IPS DF 19.7 (cell line): Measurements from ENCODE around the gene OSR1.
"Not testable (repeated sequence)": the region's sequence is repeated elsewhere in the genome, so short reads cannot be mapped to it uniquely, and the experiment has no call there.

ENCODE experiments used
- DNase-seq: peaks from one replicate; pipeline ENCODE4 v3.0.0-alpha.2; 2013; ENCODE audit warnings: low read depth, low spot score

The OSR1 gene

DNA sequence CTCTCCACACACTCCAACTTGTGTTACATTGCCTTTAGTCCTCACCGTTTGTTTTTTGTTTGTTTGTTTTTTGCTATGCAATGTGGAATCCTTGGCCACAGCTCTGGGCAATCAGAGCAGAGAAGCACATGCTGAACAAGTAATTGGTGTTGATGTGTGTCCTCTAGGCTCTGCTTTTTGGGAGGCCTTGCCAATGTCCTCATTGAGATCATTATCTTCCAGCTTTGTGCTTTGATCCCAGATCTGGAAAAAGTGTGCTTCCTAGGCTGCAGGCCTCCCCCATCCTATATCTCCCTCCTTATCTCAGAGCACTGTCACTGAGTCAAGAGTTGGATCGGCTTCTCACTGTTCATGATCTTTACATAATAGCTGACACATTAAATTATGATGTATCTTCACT lies 25.9 kb downstream of the OSR1 start:
- DNase-seq = no peak

DNA sequence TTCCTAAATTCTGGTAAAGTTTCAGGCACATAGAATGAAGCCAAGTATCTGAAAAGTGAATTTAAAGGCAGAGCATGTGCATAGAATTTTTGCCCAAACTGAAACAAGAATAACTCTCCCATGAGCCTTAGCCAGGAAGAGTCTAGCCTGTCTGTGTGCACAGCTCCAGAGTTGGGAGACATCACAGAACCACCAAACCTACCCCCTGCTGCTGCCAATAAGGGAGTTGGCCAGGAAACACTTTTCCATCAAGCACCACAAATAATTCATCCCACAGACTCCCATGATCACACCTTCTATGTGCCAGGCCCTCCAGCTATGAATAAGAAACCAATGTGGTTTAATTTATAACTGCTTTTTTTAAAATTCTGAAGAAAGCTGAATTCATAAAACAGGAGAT lies 27.0 kb downstream of the OSR1 start:
- DNase-seq = no peak

DNA sequence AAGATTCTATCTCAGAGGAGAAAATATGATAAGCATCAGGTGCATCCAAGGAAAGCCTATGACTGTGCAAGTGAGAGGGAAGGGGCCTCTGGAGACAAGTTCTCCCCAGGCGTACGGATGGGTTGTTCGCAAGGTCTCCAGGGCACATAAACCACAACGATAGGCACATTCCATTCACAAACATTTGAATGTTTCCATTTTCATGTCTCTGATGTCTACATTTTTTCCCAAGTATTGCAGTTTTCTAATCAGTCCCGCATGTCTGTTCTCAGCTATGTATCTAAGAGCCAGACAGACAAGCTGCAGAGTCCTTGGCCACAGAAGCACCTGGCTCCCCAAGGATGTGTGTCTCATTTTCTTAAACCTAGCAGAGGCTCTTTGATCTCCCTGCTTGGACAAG lies 28.0 kb downstream of the OSR1 start:
- DNase-seq = no peak

DNA sequence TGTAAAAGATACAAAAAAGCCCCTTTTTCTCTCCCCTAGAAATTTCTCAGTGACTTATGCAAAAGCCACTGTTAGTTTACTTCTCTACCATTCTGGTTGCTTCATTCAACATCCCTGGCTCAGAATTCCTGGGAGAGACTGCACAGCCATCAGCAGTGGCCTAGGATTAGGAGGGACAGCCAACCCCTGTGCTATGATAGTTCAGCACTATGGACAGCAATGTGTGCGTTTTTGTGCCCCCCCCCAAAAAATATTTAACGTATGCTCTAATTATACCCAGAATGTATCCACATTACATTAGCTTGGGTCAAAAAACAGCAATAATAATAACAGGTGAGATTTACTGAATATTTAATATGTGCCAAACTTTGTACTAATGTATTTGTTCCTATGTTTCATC lies 29.0 kb downstream of the OSR1 start:
- no peak for DNase-seq

DNA sequence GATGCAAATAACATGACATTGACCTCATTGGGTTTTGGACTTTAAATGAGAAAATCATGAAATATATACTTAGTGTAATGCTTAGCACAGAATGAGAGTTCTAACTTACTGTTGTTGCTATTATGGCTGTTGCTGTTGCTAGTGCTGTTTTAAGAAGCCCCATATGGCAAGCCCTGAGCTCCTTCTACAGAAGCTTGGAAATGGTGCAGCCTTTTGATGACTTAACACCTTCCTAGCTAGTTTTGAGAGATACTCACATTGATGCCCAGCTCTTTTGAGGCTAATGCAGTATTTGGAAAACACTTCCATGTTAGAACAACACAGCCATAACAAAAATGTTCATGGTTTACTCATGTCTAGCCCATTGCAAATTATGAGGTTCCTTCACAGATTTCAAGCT lies 30.9 kb downstream of the OSR1 start:
- DNase-seq = no peak

DNA sequence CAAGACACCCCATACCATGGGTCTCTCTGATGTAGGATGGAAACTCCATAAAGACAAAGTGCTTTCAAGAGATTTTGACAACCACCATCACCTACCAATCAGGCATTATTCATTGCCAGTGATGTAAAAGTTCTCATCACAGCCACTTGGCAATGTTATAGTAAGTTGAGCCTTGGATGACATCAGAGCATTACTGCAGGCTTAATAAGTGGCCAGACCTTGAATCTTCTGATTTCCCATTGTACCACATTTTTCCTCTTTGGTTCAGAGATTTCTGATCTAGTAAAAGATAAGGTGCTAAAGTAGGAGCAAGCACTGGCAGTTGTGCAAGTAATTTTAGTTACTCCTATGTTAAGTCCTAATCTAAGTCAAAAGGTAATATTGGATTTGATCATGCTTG lies 36.5 kb downstream of the OSR1 start:
- DNase-seq = no peak

DNA sequence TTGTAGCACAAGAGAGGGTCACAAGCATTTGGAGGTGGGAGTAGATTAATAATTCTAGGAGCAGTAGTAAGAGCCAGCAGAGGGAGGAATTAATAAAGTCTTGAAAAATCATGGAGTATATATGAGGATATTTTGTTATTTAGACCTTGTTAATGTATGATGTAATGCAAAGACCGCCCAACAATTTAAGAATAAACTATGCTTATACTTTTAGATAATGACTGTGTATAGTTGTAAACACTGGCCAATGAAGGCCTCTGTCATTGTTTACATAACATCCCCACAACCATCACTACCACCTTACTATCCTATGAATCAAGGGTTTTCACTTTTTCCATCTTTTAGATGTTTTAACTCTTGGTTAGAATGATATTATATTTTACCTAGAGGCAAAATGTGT lies 37.6 kb downstream of the OSR1 start:
- no peak for DNase-seq

DNA sequence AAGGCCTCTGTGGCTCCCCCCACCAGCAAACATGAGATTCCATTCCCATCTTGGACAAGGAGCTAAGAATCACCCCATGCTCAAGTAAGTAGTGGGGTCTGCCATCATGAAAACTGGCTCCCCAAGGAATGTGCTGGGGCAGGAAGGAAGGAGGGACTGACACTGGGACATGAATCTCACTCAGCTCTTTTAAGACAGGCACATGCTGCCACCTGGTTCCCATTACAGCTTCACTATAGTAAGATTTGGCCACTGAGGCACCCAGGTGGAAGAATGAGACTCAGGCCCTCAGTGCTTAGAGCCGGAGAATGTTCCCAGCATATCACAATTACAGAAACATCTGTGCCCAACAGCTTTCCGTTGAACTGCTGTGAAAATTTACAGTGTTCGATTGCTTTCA lies 38.7 kb downstream of the OSR1 start:
- DNase-seq = no peak

DNA sequence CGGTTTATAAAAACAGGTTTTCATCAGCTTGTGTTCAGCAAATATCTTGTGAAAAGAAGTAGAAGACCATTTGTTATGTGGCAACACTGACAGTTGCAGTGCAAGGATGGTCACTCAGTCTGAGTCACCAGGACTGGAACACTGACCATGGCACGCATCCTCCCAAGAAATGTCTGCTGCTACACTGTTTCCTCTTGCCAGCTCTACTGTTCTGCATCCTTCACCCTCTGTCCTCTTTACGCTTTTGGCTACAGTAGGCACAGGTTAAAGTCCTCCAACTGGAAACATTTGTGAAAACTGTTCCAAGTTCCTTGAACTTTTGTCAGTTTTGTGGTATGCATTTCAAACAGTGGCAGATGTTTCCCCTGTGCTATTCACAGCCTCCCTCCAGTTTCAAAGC lies 39.4 kb downstream of the OSR1 start:
- no peak for DNase-seq

DNA sequence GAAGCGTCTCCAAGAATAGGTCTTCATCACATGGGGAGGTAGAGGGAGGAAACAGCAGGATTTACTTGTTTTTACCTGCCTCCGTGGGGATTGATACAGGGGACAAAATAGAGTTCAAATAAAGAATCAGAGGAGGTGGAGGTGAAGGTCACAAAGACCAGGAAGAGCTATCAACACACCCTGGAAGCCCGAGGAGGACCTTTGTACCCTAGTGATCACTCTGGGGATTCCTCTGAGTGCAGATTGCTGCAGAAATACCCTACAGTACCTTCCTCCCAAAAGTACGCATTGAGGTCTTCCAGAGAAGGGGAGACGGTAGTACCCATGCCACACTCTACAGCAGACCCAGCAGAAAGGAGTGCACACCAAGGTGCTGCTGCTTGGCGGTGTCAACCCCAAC lies 44.9 kb downstream of the OSR1 start:
- no peak for DNase-seq

DNA sequence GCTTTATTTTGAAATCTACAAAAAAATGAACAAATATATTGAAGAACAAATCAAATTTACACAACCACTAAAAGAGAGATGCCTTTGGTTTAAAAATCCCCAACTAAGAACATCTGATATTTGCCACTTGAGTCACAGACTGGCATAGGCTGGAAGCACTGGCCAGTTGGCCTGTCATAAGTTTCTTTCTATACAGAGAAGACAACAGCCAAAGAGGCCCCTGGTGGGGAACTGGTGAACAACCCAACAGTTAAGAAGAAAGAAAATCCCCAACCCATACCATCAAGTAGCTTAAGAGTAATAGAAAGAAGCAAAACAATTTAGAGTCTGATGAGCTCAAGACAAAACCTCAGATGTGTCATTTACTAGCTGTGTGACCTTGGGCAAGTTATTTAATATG lies 45.5 kb downstream of the OSR1 start:
- no peak for DNase-seq

DNA sequence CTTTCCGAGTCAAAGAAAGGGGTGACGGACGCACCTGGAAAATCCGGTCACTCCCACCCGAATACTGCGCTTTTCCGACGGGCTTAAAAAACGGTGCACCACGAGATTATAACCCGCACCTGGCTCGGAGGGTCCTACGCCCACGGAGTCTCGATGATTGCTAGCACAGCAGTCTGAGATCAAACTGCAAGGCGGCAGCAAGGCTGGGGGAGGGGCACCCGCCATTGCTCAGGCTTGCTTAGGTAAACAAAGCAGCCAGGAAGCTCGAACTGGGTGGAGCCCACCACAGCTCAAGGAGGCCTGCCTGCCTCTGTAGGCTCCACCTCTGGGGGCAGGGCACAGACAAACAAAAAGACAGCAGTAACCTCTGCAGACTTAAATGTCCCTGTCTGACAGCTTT lies 52.4 kb downstream of the OSR1 start:
- DNase-seq = not testable (repeated sequence)

DNA sequence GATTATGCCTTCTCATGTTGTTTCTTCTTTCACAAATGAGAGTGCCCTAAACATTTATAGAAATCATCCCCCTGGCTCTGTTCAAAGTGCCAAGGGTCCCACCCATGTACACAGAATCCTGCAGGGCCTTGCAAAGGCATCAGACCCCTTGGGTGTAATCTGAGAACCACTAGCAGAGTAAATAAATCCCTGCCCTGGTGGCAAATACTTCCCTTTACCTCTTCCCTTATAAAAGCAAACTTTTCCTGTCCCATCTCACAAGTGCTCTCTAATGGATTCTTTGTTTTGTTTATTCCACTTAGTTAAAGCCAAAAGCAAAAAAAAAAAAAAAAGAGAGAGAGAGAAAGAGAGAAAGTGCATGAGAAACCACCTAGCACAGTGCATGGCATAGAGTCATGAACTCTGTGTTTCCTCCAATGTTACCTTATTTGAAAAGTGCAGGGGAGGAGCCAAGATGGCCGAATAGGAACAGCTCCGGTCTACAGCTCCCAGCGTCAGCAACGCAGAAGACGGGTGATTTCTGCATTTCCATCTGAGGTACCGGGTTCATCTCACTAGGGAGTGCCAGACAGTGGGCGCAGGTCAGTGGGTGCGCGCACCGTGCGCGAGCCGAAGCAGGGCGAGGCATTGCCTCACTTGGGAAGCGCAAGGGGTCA lies 52.9 kb downstream of the OSR1 start:
- DNase-seq = not testable (repeated sequence)

DNA sequence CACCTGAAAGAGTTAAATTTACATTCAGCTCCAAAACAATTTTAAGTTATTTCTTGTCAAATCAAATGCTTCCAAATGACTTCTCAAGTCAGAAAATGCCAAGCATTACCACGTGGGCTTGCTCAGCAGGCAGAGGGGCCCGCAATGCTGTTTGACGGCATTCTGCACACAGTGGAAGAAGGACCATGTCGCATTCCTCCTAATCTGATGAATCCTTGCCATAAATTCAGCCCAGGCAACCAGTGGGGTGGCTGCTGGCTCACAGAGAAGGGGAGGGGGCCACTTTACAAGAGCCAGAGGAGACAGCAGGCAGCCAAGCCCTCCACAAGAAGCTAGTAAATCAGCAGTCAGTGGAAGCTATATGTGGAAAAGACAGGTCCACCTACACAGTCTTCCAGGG lies 56.7 kb downstream of the OSR1 start:
- no peak for DNase-seq
